GM12878 (cell line): ENCODE data around the gene MTM1. TPM values are rescaled to one million over a fixed set of nuclear protein-coding genes. Genes with fewer than 3 reads are reported as not detected.

Source experiments
- ATAC-seq: fragments of 200-7000 bp; cut with Tn5 transposase; 3 replicates; pipeline ENCODE4 v1.9.1; 2020; ENCODE audit warnings: mild to moderate bottlenecking, moderate library complexity
- BruUV-seq: library from RNA; stranded (reverse); fragments of 400-500 nt; replicated peaks from 2 replicates; lab custom pipeline; 2021; lab: Mats Ljungman, UMichigan
- CTCF ChIA-PET: fragments of 300-600 bp; sonication (Branson Sonifier 250); formaldehyde crosslinking; extraction: SDS; loops from one replicate; lab custom pipeline; 2021; ENCODE audit warnings: inconsistent platforms; lab: Yijun Ruan, JAX
- POLR2A ChIA-PET: fragments of 350-600 bp; formaldehyde crosslinking; extraction: SDS; loops from one replicate; lab custom pipeline; 2021; ENCODE audit warnings: inconsistent platforms; lab: Charles Lee
- RAD21 ChIA-PET: fragments of 300-600 bp; sonication (Branson Sonifier 250); formaldehyde crosslinking; loops from one replicate; lab custom pipeline; 2023; ENCODE audit warnings: antibody characterized with exemption; ENCODE audit not compliant: unreplicated experiment; lab: Charles Lee
- SMC1A ChIA-PET: fragments of 300-600 bp; sonication (Branson Sonifier 250); formaldehyde crosslinking; loops from one replicate; lab custom pipeline; 2023; ENCODE audit not compliant: unreplicated experiment, uncharacterized antibody; lab: Charles Lee
- DNase-seq: peaks from one replicate; pipeline ENCODE4 v3.0.0-alpha.2; 2011; ENCODE audit warnings: low read depth, low spot score
- FAIRE-seq: peaks from 3 replicates; lab custom pipeline; 2011; peaks lifted over from hg19 to GRCh38; lab: Jason Lieb, UNC
- H2AFZ ChIP-seq: 2 replicates; pipeline ENCODE4 v1.6.0; 2011; ENCODE audit warnings: low read depth, low read length, control low read depth; ENCODE audit not compliant: control insufficient read depth
- H3K27ac ChIP-seq: 2 replicates; pipeline ENCODE4 v1.5.1; 2011; ENCODE audit warnings: control low read depth; ENCODE audit not compliant: control insufficient read depth, insufficient read depth
- H3K27me3 ChIP-seq, 2 experiments: replicated peaks in 1 of 2; 2 replicates each; pipeline versions ENCODE4 v1.6.0 to v1.6.1; 2011; ENCODE audit warnings: low read length in 1 of 2; ENCODE audit not compliant: control insufficient read depth in 2 of 2, insufficient read depth in 2 of 2
- H3K36me3 ChIP-seq, 2 experiments: 2 replicates each; pipeline ENCODE4 v1.5.1; 2011; ENCODE audit warnings: low read length in 1 of 2; ENCODE audit not compliant: control insufficient read depth in 2 of 2, insufficient read depth in 2 of 2
- H3K4me1 ChIP-seq: 2 replicates; pipeline ENCODE4 v1.6.1; 2011; ENCODE audit warnings: mild to moderate bottlenecking, low read length, moderate library complexity, mixed read lengths; ENCODE audit not compliant: control insufficient read depth, insufficient read depth
- H3K4me2 ChIP-seq: 2 replicates; pipeline ENCODE4 v1.6.0; 2011; ENCODE audit warnings: control low read depth; ENCODE audit not compliant: control insufficient read depth, insufficient read depth
- H3K4me3 ChIP-seq: fragments of 200-600 bp; sonication (generic); 2 replicates; pipeline ENCODE4 v1.5.1; 2016
- H3K79me2 ChIP-seq: 2 replicates; pipeline ENCODE4 v1.6.0; 2011; ENCODE audit warnings: low read length; ENCODE audit not compliant: control insufficient read depth, insufficient read depth
- H3K9ac ChIP-seq: 2 replicates; pipeline ENCODE4 v1.8.0; 2011; ENCODE audit warnings: low read length, control low read depth, mixed read lengths; ENCODE audit not compliant: control insufficient read depth, insufficient read depth
- H3K9me3 ChIP-seq: replicated peaks from 3 replicates; pipeline ENCODE4 v1.5.1; 2011; ENCODE audit warnings: mild to moderate bottlenecking, low read length; ENCODE audit not compliant: control insufficient read depth, insufficient read depth
- H4K20me1 ChIP-seq: 2 replicates; pipeline ENCODE4 v1.6.0; 2011; ENCODE audit not compliant: control insufficient read depth, insufficient read depth
- CREM ChIP-seq: IDR thresholded peaks from 2 replicates; pipeline ENCODE4 v1.6.1; 2014; ENCODE audit warnings: antibody characterized with exemption, low read depth
- EED ChIP-seq: sonication (generic); IDR thresholded peaks from 2 replicates; pipeline ENCODE4 v1.6.1; 2016; ENCODE audit warnings: antibody characterized with exemption, low read depth
- ESRRA ChIP-seq: IDR thresholded peaks from 2 replicates; pipeline ENCODE4 v1.6.1; 2012; ENCODE audit warnings: mild to moderate bottlenecking, low read length, improper control_type of control experiment
- JUNB ChIP-seq: IDR thresholded peaks from 2 replicates; pipeline ENCODE4 v1.6.1; 2016; ENCODE audit warnings: antibody characterized with exemption, mild to moderate bottlenecking
- RAD51 ChIP-seq: fragments of 450-650 bp; IDR thresholded peaks from 2 replicates; pipeline ENCODE4 v1.6.1; 2016; ENCODE audit warnings: moderate library complexity, mild to moderate bottlenecking, inconsistent platforms
- SMC3 ChIP-seq: IDR thresholded peaks from 2 replicates; pipeline ENCODE4 v1.6.1; 2011; ENCODE audit warnings: low read length, improper control_type of control experiment, borderline replicate concordance
- SREBF2 ChIP-seq: IDR thresholded peaks from 2 replicates; pipeline ENCODE4 v1.6.1; 2012; ENCODE audit warnings: mild to moderate bottlenecking, low read length
- SRF ChIP-seq, 2 experiments: IDR thresholded peaks; 2 replicates each; pipeline ENCODE4 v1.6.1; 2011; ENCODE audit warnings: low read depth in 2 of 2, low read length in 2 of 2, mild to moderate bottlenecking in 1 of 2, moderate library complexity in 1 of 2
- SUZ12 ChIP-seq: fragments of 200-600 bp; sonication (generic); IDR thresholded peaks from one replicate; pipeline ENCODE4 v1.6.1; 2018; ENCODE audit warnings: antibody characterized with exemption, mild to moderate bottlenecking; ENCODE audit not compliant: unreplicated experiment
- TAF1 ChIP-seq: IDR thresholded peaks from 2 replicates; pipeline ENCODE4 v1.6.1; 2011; ENCODE audit warnings: mild to moderate bottlenecking, low read depth, low read length, borderline replicate concordance
- WGBS: methylation state at CpG from one replicate; pipeline ENCODE4 v1.1.6; 2016; ENCODE audit warnings: low lambda C conversion rate; ENCODE audit not compliant: insufficient replicate concordance, insufficient coverage; ENCODE audit errors: missing lambda C conversion rate; 5-methylcytosine and 5-hydroxymethylcytosine counted together
- in situ Hi-C: fragments of 300-500 bp; cut with MboI; formaldehyde crosslinking; loops from 9 replicates; pipeline ENCODE4 v1.14.3; 2018; ENCODE audit warnings: mixed read lengths
- intact Hi-C: fragments of 100-400 bp; cut with micrococcal nuclease; formaldehyde crosslinking; loops from one replicate; pipeline ENCODE4 v1.14.2; 2022; ENCODE audit not compliant: unreplicated experiment
- polyA plus RNA-seq, 11 experiments: library from polyadenylated mRNA; depleted of rRNA in 4 of 11; unstranded in 6 of 11; stranded (reverse) in 5 of 11; fragments of >200 nt; fragmentation: Nextera tagmentation in 4 of 11; fragmentation: Illumina TruSeq in 1 of 11; extraction: Ambion mirVana in 4 of 11; extraction: Trizol in 1 of 11; gene quantifications; 1 replicate in 1 of 11; 2 replicates in 10 of 11; pipeline versions ENCODE4 v1.2.1 to v1.2.3, GENCODE V29; 2011 to 2016; ENCODE audit warnings: inconsistent platforms in 2 of 11, missing spikeins in 2 of 11, low read depth in 1 of 11
- total RNA-seq, 4 experiments: library from RNA; depleted of rRNA in 3 of 4; stranded (reverse); fragments of >200 nt in 3 of 4; fragmentation: Illumina TruSeq in 1 of 4; extraction: Trizol in 1 of 4; gene quantifications; 2 replicates each; pipeline versions ENCODE4 v1.2.1 to v1.2.3, GENCODE V29; 2013 to 2021
- TF ChIP-seq, protein P1 (sequence below): fragments of 450-650 bp; formaldehyde crosslinking; IDR thresholded peaks from 2 replicates; pipeline ENCODE4 v1.5.0; 2022; ENCODE audit warnings: mild to moderate bottlenecking, missing genetic modification characterization
- TF ChIP-seq, protein P2 (sequence below): fragments of 450-650 bp; IDR thresholded peaks from 2 replicates; pipeline ENCODE4 v1.6.1; 2017; ENCODE audit warnings: mild to moderate bottlenecking, moderate library complexity
- TF ChIP-seq, protein P3 (sequence below): IDR thresholded peaks from 2 replicates; pipeline ENCODE4 v1.6.1; 2012; ENCODE audit warnings: mild to moderate bottlenecking, low read depth, low read length

Gene MTM1
- total and polyA plus RNA-seq, 10 of the 15 experiments (the other 5 are each of a cell fraction or from before 2014, with no cell fraction given): 3.9 to 13.3 (median 8.4) TPM

DNA sequence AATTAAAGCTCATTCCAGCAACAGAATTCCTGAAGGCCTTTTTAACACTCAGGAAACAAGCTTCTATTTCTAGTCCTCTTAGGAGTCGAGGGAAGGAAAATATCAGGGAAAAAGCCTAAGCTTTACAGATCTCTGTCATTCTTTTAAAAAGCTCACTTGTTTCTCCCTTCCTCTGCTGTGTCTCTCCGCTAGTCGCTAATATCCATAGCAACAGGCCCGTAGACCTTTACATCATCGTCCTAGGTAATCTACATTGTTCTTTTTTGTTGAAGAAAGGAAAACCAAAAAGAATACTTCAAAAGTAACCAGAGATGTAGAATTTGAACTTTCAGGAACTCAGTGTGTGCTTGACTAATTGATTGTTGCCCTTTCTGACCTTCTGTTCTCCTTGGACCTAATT is 78.9 kb downstream of the MTM1 start:
- WGBS: 78% methylated on average over 5 of the region's 5 CpGs
- intact Hi-C loops (no loop called here), in situ Hi-C loops (no loop called here)
- ChIA-PET POLR2A (no interaction called here), CTCF (interaction anchor here (1.7 kb wide), 1 partner anchor 69 kb away, joined by 6 read pairs; no protein-coding TSS in a partner anchor), SMC1A (no interaction called here), RAD21 (no interaction called here)
- DNase-seq (no peak), ATAC-seq (no peak), FAIRE-seq (no peak)
- H2AFZ ChIP-seq: no peak overlapping the region
- no peak overlapping the region for H3K4me3 ChIP-seq
- H3K79me2 ChIP-seq: no peaks in the 10 kb centered on the region
- no peaks in the 10 kb centered on the region; a peak in 1 of 4 replicates for H3K36me3 ChIP-seq
- no peak overlapping the region for H3K4me2 ChIP-seq
- no peaks in the 10 kb centered on the region for H4K20me1 ChIP-seq
- no TSS peak for BruUV-seq
- H3K4me1 ChIP-seq: no peaks in the 10 kb centered on the region
- no peak overlapping the region for H3K9ac ChIP-seq
- H3K27me3 ChIP-seq: no peaks in the 10 kb centered on the region
- no peaks in the 10 kb centered on the region for H3K9me3 ChIP-seq
- H3K27ac ChIP-seq: no peak overlapping the region
- no peak for TF ChIP-seq EED
- no peak for TF ChIP-seq TAF1
- no peak for TF ChIP-seq SREBF2
- no peak for TF ChIP-seq SMC3
- TF ChIP-seq SRF (IDR thresholded peaks at IDR 0.05; ENCODE audit: low read depth in 2 of 2, low read length in 2 of 2): no peak
- no peak for TF ChIP-seq SUZ12
- TF ChIP-seq, protein P1, sequence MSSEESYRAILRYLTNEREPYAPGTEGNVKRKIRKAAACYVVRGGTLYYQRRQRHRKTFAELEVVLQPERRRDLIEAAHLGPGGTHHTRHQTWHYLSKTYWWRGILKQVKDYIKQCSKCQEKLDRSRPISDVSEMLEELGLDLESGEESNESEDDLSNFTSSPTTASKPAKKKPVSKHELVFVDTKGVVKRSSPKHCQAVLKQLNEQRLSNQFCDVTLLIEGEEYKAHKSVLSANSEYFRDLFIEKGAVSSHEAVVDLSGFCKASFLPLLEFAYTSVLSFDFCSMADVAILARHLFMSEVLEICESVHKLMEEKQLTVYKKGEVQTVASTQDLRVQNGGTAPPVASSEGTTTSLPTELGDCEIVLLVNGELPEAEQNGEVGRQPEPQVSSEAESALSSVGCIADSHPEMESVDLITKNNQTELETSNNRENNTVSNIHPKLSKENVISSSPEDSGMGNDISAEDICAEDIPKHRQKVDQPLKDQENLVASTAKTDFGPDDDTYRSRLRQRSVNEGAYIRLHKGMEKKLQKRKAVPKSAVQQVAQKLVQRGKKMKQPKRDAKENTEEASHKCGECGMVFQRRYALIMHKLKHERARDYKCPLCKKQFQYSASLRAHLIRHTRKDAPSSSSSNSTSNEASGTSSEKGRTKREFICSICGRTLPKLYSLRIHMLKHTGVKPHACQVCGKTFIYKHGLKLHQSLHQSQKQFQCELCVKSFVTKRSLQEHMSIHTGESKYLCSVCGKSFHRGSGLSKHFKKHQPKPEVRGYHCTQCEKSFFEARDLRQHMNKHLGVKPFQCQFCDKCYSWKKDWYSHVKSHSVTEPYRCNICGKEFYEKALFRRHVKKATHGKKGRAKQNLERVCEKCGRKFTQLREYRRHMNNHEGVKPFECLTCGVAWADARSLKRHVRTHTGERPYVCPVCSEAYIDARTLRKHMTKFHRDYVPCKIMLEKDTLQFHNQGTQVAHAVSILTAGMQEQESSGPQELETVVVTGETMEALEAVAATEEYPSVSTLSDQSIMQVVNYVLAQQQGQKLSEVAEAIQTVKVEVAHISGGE (CRISPR knock-in tag): no peak
- TF ChIP-seq, protein P2, sequence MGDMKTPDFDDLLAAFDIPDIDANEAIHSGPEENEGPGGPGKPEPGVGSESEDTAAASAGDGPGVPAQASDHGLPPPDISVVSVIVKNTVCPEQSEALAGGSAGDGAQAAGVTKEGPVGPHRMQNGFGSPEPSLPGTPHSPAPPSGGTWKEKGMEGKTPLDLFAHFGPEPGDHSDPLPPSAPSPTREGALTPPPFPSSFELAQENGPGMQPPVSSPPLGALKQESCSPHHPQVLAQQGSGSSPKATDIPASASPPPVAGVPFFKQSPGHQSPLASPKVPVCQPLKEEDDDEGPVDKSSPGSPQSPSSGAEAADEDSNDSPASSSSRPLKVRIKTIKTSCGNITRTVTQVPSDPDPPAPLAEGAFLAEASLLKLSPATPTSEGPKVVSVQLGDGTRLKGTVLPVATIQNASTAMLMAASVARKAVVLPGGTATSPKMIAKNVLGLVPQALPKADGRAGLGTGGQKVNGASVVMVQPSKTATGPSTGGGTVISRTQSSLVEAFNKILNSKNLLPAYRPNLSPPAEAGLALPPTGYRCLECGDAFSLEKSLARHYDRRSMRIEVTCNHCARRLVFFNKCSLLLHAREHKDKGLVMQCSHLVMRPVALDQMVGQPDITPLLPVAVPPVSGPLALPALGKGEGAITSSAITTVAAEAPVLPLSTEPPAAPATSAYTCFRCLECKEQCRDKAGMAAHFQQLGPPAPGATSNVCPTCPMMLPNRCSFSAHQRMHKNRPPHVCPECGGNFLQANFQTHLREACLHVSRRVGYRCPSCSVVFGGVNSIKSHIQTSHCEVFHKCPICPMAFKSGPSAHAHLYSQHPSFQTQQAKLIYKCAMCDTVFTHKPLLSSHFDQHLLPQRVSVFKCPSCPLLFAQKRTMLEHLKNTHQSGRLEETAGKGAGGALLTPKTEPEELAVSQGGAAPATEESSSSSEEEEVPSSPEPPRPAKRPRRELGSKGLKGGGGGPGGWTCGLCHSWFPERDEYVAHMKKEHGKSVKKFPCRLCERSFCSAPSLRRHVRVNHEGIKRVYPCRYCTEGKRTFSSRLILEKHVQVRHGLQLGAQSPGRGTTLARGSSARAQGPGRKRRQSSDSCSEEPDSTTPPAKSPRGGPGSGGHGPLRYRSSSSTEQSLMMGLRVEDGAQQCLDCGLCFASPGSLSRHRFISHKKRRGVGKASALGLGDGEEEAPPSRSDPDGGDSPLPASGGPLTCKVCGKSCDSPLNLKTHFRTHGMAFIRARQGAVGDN: no peak
- no peak for TF ChIP-seq RAD51
- TF ChIP-seq, protein P3, sequence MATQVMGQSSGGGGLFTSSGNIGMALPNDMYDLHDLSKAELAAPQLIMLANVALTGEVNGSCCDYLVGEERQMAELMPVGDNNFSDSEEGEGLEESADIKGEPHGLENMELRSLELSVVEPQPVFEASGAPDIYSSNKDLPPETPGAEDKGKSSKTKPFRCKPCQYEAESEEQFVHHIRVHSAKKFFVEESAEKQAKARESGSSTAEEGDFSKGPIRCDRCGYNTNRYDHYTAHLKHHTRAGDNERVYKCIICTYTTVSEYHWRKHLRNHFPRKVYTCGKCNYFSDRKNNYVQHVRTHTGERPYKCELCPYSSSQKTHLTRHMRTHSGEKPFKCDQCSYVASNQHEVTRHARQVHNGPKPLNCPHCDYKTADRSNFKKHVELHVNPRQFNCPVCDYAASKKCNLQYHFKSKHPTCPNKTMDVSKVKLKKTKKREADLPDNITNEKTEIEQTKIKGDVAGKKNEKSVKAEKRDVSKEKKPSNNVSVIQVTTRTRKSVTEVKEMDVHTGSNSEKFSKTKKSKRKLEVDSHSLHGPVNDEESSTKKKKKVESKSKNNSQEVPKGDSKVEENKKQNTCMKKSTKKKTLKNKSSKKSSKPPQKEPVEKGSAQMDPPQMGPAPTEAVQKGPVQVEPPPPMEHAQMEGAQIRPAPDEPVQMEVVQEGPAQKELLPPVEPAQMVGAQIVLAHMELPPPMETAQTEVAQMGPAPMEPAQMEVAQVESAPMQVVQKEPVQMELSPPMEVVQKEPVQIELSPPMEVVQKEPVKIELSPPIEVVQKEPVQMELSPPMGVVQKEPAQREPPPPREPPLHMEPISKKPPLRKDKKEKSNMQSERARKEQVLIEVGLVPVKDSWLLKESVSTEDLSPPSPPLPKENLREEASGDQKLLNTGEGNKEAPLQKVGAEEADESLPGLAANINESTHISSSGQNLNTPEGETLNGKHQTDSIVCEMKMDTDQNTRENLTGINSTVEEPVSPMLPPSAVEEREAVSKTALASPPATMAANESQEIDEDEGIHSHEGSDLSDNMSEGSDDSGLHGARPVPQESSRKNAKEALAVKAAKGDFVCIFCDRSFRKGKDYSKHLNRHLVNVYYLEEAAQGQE: no peak
- TF ChIP-seq JUNB: no peak
- no peak for TF ChIP-seq ESRRA
- TF ChIP-seq CREM: no peak
